IMR-90 (cell line): ENCODE results near the gene DNAI7. TPM values are rescaled to one million over a fixed set of nuclear protein-coding genes. Genes with fewer than 3 reads are reported as not detected.

Experiments used
- ATAC-seq: fragments of 200-7000 bp; cut with Tn5 transposase; 2 replicates; pipeline ENCODE4 v1.9.1; 2020; ENCODE audit warnings: low read depth, mild to moderate bottlenecking, moderate library complexity
- BruUV-seq: library from RNA; stranded (reverse); fragments of 400-500 nt; replicated peaks from 2 replicates; lab custom pipeline; 2021; lab: Mats Ljungman, UMichigan
- CTCF ChIA-PET: fragments of 300-600 bp; formaldehyde crosslinking; extraction: SDS; loops from one replicate; lab custom pipeline; 2021; ENCODE audit warnings: antibody characterized with exemption; lab: Yijun Ruan, JAX
- POLR2A ChIA-PET: fragments of 300-600 bp; sonication (Branson Sonifier 250); formaldehyde crosslinking; loops from one replicate; lab custom pipeline; 2022; ENCODE audit warnings: antibody characterized with exemption; ENCODE audit not compliant: unreplicated experiment; lab: Charles Lee
- DNase-seq: peaks from one replicate; pipeline ENCODE4 v3.0.0; 2013
- H2AFZ ChIP-seq: replicated peaks from 2 replicates; pipeline ENCODE3; 2013; ENCODE audit warnings: low read length, mild to moderate bottlenecking; ENCODE audit not compliant: poor library complexity
- H2AK5ac ChIP-seq: 2 replicates; pipeline ENCODE4 v1.6.1; 2013; ENCODE audit warnings: low read depth, low read length, inconsistent platforms
- H2AK9ac ChIP-seq: replicated peaks from 2 replicates; pipeline ENCODE3; 2013; ENCODE audit warnings: mild to moderate bottlenecking, low read depth, low read length, moderate library complexity; ENCODE audit not compliant: poor library complexity
- H2BK120ac ChIP-seq: 2 replicates; pipeline ENCODE4 v1.6.1; 2013; ENCODE audit warnings: low read depth, low read length, inconsistent platforms
- H2BK15ac ChIP-seq: 3 replicates; pipeline ENCODE4 v1.6.1; 2013; ENCODE audit warnings: low read depth, low read length, inconsistent platforms
- H2BK20ac ChIP-seq: 2 replicates; pipeline ENCODE4 v1.6.1; 2013; ENCODE audit warnings: low read depth, mild to moderate bottlenecking, inconsistent platforms, low read length, moderate library complexity
- H2BK5ac ChIP-seq: 2 replicates; pipeline ENCODE4 v1.6.1; 2013; ENCODE audit warnings: mild to moderate bottlenecking, low read depth, low read length, inconsistent platforms; ENCODE audit not compliant: poor library complexity, severe bottlenecking
- H3K14ac ChIP-seq: replicated peaks from 2 replicates; pipeline ENCODE4 v1.6.1; 2013; ENCODE audit warnings: low read depth, low read length, inconsistent platforms
- H3K18ac ChIP-seq: 2 replicates; pipeline ENCODE4 v1.6.1; 2013; ENCODE audit warnings: low read depth, low read length, control low read depth
- H3K23ac ChIP-seq: 2 replicates; pipeline ENCODE4 v1.6.1; 2013; ENCODE audit warnings: low read depth, low read length, inconsistent platforms
- H3K27ac ChIP-seq: 2 replicates; pipeline ENCODE4 v1.5.1; 2013; ENCODE audit warnings: mild to moderate bottlenecking, control low read depth, low read length; ENCODE audit not compliant: insufficient read depth
- H3K27me3 ChIP-seq: 2 replicates; pipeline ENCODE4 v1.6.1; 2013; ENCODE audit warnings: low read length; ENCODE audit not compliant: control insufficient read depth, insufficient read depth
- H3K36me3 ChIP-seq: 2 replicates; pipeline ENCODE4 v1.6.1; 2013; ENCODE audit warnings: low read length, mixed read lengths; ENCODE audit not compliant: control insufficient read depth, insufficient read depth
- H3K4ac ChIP-seq: 2 replicates; pipeline ENCODE4 v1.6.1; 2013; ENCODE audit warnings: low read depth, low read length, inconsistent platforms
- H3K4me1 ChIP-seq: 2 replicates; pipeline ENCODE4 v1.6.1; 2013; ENCODE audit warnings: low read length, mixed read lengths; ENCODE audit not compliant: control insufficient read depth, insufficient read depth
- H3K4me2 ChIP-seq: 2 replicates; pipeline ENCODE4 v1.6.1; 2013; ENCODE audit warnings: low read depth, mild to moderate bottlenecking, control low read depth, low read length, moderate library complexity
- H3K4me3 ChIP-seq: 2 replicates; pipeline ENCODE4 v1.5.1; 2013; ENCODE audit warnings: low read depth, mild to moderate bottlenecking, control low read depth, low read length, moderate library complexity; ENCODE audit not compliant: insufficient read depth
- H3K56ac ChIP-seq: 2 replicates; pipeline ENCODE4 v1.6.1; 2013; ENCODE audit warnings: low read length, inconsistent platforms; ENCODE audit not compliant: insufficient read depth; ENCODE audit errors: extremely low read depth
- H3K79me1 ChIP-seq, 2 experiments: 2 replicates each; pipeline ENCODE4 v1.6.1; 2013; ENCODE audit warnings: low read length in 2 of 2, inconsistent platforms in 1 of 2, low read depth in 1 of 2
- H3K9ac ChIP-seq: 2 replicates; pipeline ENCODE4 v1.6.1; 2013; ENCODE audit warnings: low read depth, low read length, control low read depth
- H3K9me1 ChIP-seq: 2 replicates; pipeline ENCODE4 v1.6.1; 2013; ENCODE audit warnings: low read length, inconsistent platforms; ENCODE audit not compliant: insufficient read depth
- H3K9me3 ChIP-seq: 2 replicates; pipeline ENCODE4 v1.6.1; 2013; ENCODE audit warnings: low read length; ENCODE audit not compliant: control insufficient read depth, insufficient read depth
- H4K20me1 ChIP-seq: 2 replicates; pipeline ENCODE4 v1.6.1; 2013; ENCODE audit warnings: low read length, inconsistent platforms; ENCODE audit not compliant: insufficient read depth
- H4K5ac ChIP-seq: 2 replicates; pipeline ENCODE4 v1.6.1; 2013; ENCODE audit warnings: mild to moderate bottlenecking, low read depth, low read length, control low read depth
- H4K8ac ChIP-seq, 2 experiments: 2 replicates each; pipeline ENCODE4 v1.6.1; 2013; ENCODE audit warnings: low read depth in 2 of 2, low read length in 2 of 2, control low read depth in 1 of 2, inconsistent platforms in 1 of 2
- H4K91ac ChIP-seq: 2 replicates; pipeline ENCODE4 v1.6.1; 2013; ENCODE audit warnings: low read depth, low read length, inconsistent platforms; ENCODE audit not compliant: insufficient read depth
- BHLHE40 ChIP-seq: fragments of 150-350 bp; IDR thresholded peaks from 2 replicates; pipeline ENCODE4 v1.6.1; 2016; ENCODE audit warnings: mild to moderate bottlenecking, low read depth, low read length
- CEBPB ChIP-seq: IDR thresholded peaks from 2 replicates; pipeline ENCODE4 v1.6.1; 2012; ENCODE audit warnings: low read depth, low read length, improper control_type of control experiment
- CHD1 ChIP-seq: IDR thresholded peaks from 2 replicates; pipeline ENCODE4 v1.6.1; 2012; ENCODE audit warnings: low read depth, low read length, improper control_type of control experiment
- CTCF ChIP-seq: conservative IDR thresholded peaks from 2 replicates; pipeline ENCODE4 v1.5.1; 2012; ENCODE audit warnings: mild to moderate bottlenecking, low read depth, low read length, improper control_type of control experiment
- ELK1 ChIP-seq: fragments of 150-350 bp; IDR thresholded peaks from 2 replicates; pipeline ENCODE4 v1.6.1; 2016; ENCODE audit warnings: low read depth, mild to moderate bottlenecking, low read length, moderate library complexity, borderline replicate concordance
- FOS ChIP-seq: fragments of 150-350 bp; IDR thresholded peaks from 2 replicates; pipeline ENCODE4 v1.6.1; 2016; ENCODE audit warnings: low read depth, low read length
- MAFK ChIP-seq: IDR thresholded peaks from 2 replicates; pipeline ENCODE4 v1.6.1; 2012; ENCODE audit warnings: low read depth, low read length, improper control_type of control experiment
- MAZ ChIP-seq: IDR thresholded peaks from 2 replicates; pipeline ENCODE4 v1.6.1; 2012; ENCODE audit warnings: low read depth, mild to moderate bottlenecking, low read length, improper control_type of control experiment, moderate library complexity, borderline replicate concordance
- MXI1 ChIP-seq: IDR thresholded peaks from 2 replicates; pipeline ENCODE4 v1.6.1; 2012; ENCODE audit warnings: low read depth, mild to moderate bottlenecking, low read length, moderate library complexity, borderline replicate concordance
- NFE2L2 ChIP-seq: fragments of 150-350 bp; IDR thresholded peaks from 2 replicates; pipeline ENCODE4 v1.6.1; 2016; ENCODE audit warnings: low read depth, mild to moderate bottlenecking, low read length
- POLR2A ChIP-seq: IDR thresholded peaks from 2 replicates; pipeline ENCODE4 v1.6.1; 2012; ENCODE audit warnings: mild to moderate bottlenecking, low read depth, low read length
- RAD21 ChIP-seq: IDR thresholded peaks from 2 replicates; pipeline ENCODE4 v1.6.1; 2012; ENCODE audit warnings: low read length, improper control_type of control experiment
- RCOR1 ChIP-seq: IDR thresholded peaks from 2 replicates; pipeline ENCODE4 v1.6.1; 2012; ENCODE audit warnings: mild to moderate bottlenecking, low read length, improper control_type of control experiment; ENCODE audit not compliant: insufficient replicate concordance
- RFX5 ChIP-seq: IDR thresholded peaks from 2 replicates; pipeline ENCODE4 v1.8.0; 2012; ENCODE audit warnings: low read depth, mild to moderate bottlenecking, low read length, moderate library complexity
- SMC3 ChIP-seq: fragments of 150-350 bp; IDR thresholded peaks from 2 replicates; pipeline ENCODE4 v1.6.1; 2016; ENCODE audit warnings: low read depth, mild to moderate bottlenecking, antibody characterized with exemption, low read length, moderate library complexity
- USF2 ChIP-seq: fragments of 150-350 bp; IDR thresholded peaks from 2 replicates; pipeline ENCODE4 v1.6.1; 2017; ENCODE audit warnings: mild to moderate bottlenecking, antibody characterized with exemption, low read length, low read depth
- WGBS, 2 experiments: methylation state at CpG; one replicate each; pipeline versions ENCODE4 v1.1.5 to v1.1.7; 2013; ENCODE audit warnings: missing lambda C conversion rate in 2 of 2; ENCODE audit not compliant: insufficient read length in 1 of 2; ENCODE audit errors: extremely low coverage in 2 of 2; 5-methylcytosine and 5-hydroxymethylcytosine counted together
- dilution Hi-C: fragments of 300-500 bp; cut with HindIII; formaldehyde crosslinking; loops from one replicate; pipeline ENCODE4 v1.14.3; 2018; ENCODE audit warnings: low sequenced_read_pairs; ENCODE audit not compliant: unreplicated experiment
- in situ Hi-C: fragments of 300-500 bp; cut with MboI; formaldehyde crosslinking; loops from 3 replicates; pipeline ENCODE4 v1.14.3; 2019; ENCODE audit warnings: low sequenced_read_pairs, inconsistent platforms, mixed read lengths
- intact Hi-C: fragments of 100-400 bp; cut with micrococcal nuclease; formaldehyde crosslinking; loops from 2 replicates; pipeline ENCODE4 v1.10.0; 2022
- polyA plus RNA-seq, 3 experiments: library from polyadenylated mRNA; depleted of rRNA; stranded (reverse); fragments of >200 nt; gene quantifications; 2 replicates each; pipeline ENCODE4 v1.2.3, GENCODE V29; 2012; ENCODE audit warnings: low replicate concordance in 1 of 3
- total RNA-seq: library from RNA; depleted of rRNA; stranded (reverse); fragments of >200 nt; gene quantifications from 2 replicates; pipeline ENCODE4 v1.2.3, GENCODE V29; 2012

Gene DNAI7
- total and polyA plus RNA-seq, 2 of the 4 experiments (the other 2 are of a cell fraction): under 0.01 to 0.07 TPM

- ChIA-PET POLR2A (no interaction called here), CTCF (no interaction called here)
- Histone ChIP-seq H2BK5ac (no peak overlapping the region), H3K18ac (no peak overlapping the region), H3K4me2 (no peak overlapping the region), H3K4me3 (no peak overlapping the region), H2AK9ac (no peak overlapping the region), H3K9ac (no peak overlapping the region), H3K36me3 (no peaks in the 10 kb centered on the region), H3K9me3 (no peaks in the 10 kb centered on the region), H3K79me1 (peaks cover 0 to 9% of the 10 kb centered on the region in 2 experiments; a peak in 1 of 4 replicates), H3K9me1 (0 out of 2 replicates have a peak, but pooled peaks cover 3% of the 10 kb centered on the region), H3K27ac (no peak overlapping the region), H3K23ac (no peak overlapping the region), H3K14ac (no peak overlapping the region), H4K20me1 (no peaks in the 10 kb centered on the region), H2AK5ac (no peak overlapping the region), H4K8ac (no peak overlapping the region), H2AFZ (no peak overlapping the region), H2BK120ac (no peak overlapping the region), H3K4ac (no peak overlapping the region), H4K5ac (no peak overlapping the region), H2BK20ac (no peak overlapping the region), H3K27me3 (no peaks in the 10 kb centered on the region), H4K91ac (no peak overlapping the region), H3K56ac (no peak overlapping the region), H2BK15ac (no peak overlapping the region), H3K4me1 (peaks cover 3% of the 10 kb centered on the region)
- intact Hi-C loops: no loop called here
- 100% methylated on average over 5 of the region's 6 CpGs; no CpG with 5 or more reads in 1 of the 2 experiments for WGBS, 2 experiments
- ATAC-seq (no peak), DNase-seq (no peak)
- dilution Hi-C loops: no loop called here
- no TSS peak for BruUV-seq
- TF ChIP-seq RCOR1: no peak
- TF ChIP-seq RFX5: no peak
- TF ChIP-seq RAD21: no peak
- TF ChIP-seq USF2: no peak
- no peak for TF ChIP-seq CTCF
- no peak for TF ChIP-seq CEBPB
- no peak for TF ChIP-seq POLR2A
- no peak for TF ChIP-seq SMC3
- TF ChIP-seq ELK1: no peak
- no peak for TF ChIP-seq CHD1
- no peak for TF ChIP-seq MXI1
- TF ChIP-seq BHLHE40: no peak
- TF ChIP-seq MAZ: no peak
- no peak for TF ChIP-seq NFE2L2
- TF ChIP-seq FOS: no peak
- no peak for TF ChIP-seq MAFK
- in situ Hi-C loops: no loop called here
Measured at GRCh38 chr12:25190793-25191192, 4.2 kb downstream of the DNAI7 start.
